ENCODE measurements around the gene CEMIP. TPM values are rescaled to one million over a fixed set of nuclear protein-coding genes. Genes with fewer than 3 reads are reported as not detected.

The CEMIP gene
- total and polyA plus RNA-seq, 2 of the 4 experiments (the other 2 are of a cell fraction), result 63.8 to 78.0 TPM

GRCh38 chr15:80971143-80971542 is 192.0 kb downstream of the CEMIP start:
- in situ Hi-C loops (cut with MboI; ENCODE audit: low sequenced_read_pairs), result loop anchor here (5.0 kb wide), 2 partner anchors 194 to 404 kb away; partner anchors contain the start of gene CEMIP
- TF ChIP-seq RAD21 (IDR thresholded peaks at IDR 0.05; ENCODE audit: low read length), result no peak
- no peak for TF ChIP-seq MXI1 (IDR thresholded peaks at IDR 0.05; ENCODE audit: borderline replicate concordance, low read depth, low read length)
- TF ChIP-seq CEBPB (IDR thresholded peaks at IDR 0.05; ENCODE audit: low read depth, low read length), result no peak
- no peak for TF ChIP-seq BHLHE40 (IDR thresholded peaks at IDR 0.05; ENCODE audit: low read depth, low read length)
- no peak for TF ChIP-seq RCOR1 (IDR thresholded peaks at IDR 0.05; ENCODE audit: insufficient replicate concordance, low read length)
- no peak for TF ChIP-seq CTCF (conservative IDR thresholded peaks at IDR 0.05; ENCODE audit: low read depth, low read length)
- TF ChIP-seq USF2 (IDR thresholded peaks at IDR 0.05; ENCODE audit: low read depth, low read length), result no peak
- no peak for TF ChIP-seq NFE2L2 (IDR thresholded peaks at IDR 0.05; ENCODE audit: low read depth, low read length)
- no peak for TF ChIP-seq CHD1 (IDR thresholded peaks at IDR 0.05; ENCODE audit: low read depth, low read length)
- TF ChIP-seq FOS (IDR thresholded peaks at IDR 0.05; ENCODE audit: low read depth, low read length), result no peak
- TF ChIP-seq, protein P1, sequence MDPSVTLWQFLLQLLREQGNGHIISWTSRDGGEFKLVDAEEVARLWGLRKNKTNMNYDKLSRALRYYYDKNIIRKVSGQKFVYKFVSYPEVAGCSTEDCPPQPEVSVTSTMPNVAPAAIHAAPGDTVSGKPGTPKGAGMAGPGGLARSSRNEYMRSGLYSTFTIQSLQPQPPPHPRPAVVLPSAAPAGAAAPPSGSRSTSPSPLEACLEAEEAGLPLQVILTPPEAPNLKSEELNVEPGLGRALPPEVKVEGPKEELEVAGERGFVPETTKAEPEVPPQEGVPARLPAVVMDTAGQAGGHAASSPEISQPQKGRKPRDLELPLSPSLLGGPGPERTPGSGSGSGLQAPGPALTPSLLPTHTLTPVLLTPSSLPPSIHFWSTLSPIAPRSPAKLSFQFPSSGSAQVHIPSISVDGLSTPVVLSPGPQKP (IDR thresholded peaks at IDR 0.05; ENCODE audit: borderline replicate concordance, low read depth, low read length), result no peak
- no TSS peak for BruUV-seq (replicated peaks)
- H2BK5ac ChIP-seq (ENCODE audit: low read depth, low read length, poor library complexity, severe bottlenecking), result no peak overlapping the region
- no peak overlapping the region for H3K4ac ChIP-seq (ENCODE audit: low read depth, low read length)
- no peak for DNase-seq
- H3K9me3 ChIP-seq (ENCODE audit: control insufficient read depth, insufficient read depth, low read length), result no peaks in the 10 kb centered on the region
- POLR2A ChIA-PET (ENCODE audit: unreplicated experiment), result no interaction called here
- no peak overlapping the region for H3K14ac ChIP-seq (replicated peaks; ENCODE audit: low read depth, low read length)
- H2AK9ac ChIP-seq (replicated peaks; ENCODE audit: low read depth, low read length, poor library complexity), result no peak overlapping the region
- H3K4me1 ChIP-seq (ENCODE audit: control insufficient read depth, insufficient read depth, low read length), result peaks cover 13% of the 10 kb centered on the region
- dilution Hi-C loops (cut with HindIII; ENCODE audit: low sequenced_read_pairs, unreplicated experiment), result no loop called here
- H3K27ac ChIP-seq (ENCODE audit: insufficient read depth, low read length), result no peak overlapping the region
- peaks cover 12% of the 10 kb centered on the region; the same call in 1 of the 2 replicates for H4K20me1 ChIP-seq (ENCODE audit: insufficient read depth, low read length)
- peaks cover 15% of the 10 kb centered on the region for H3K9me1 ChIP-seq (ENCODE audit: insufficient read depth, low read length)
- no peak overlapping the region for H3K4me3 ChIP-seq (ENCODE audit: insufficient read depth, low read depth, low read length)
- H3K79me1 ChIP-seq (ENCODE audit: low read depth in 1 of 2, low read length in 2 of 2), result peaks cover 16 to 19% of the 10 kb centered on the region in 2 experiments
- H3K9ac ChIP-seq (ENCODE audit: low read depth, low read length), result no peak overlapping the region
- H3K56ac ChIP-seq (ENCODE audit: extremely low read depth, insufficient read depth, low read length), result no peak overlapping the region
- no peak overlapping the region for H3K4me2 ChIP-seq (ENCODE audit: low read depth, low read length)
- H2AFZ ChIP-seq (replicated peaks; ENCODE audit: low read length, poor library complexity), result no peak overlapping the region
- CTCF ChIA-PET, result interaction anchor here (0.7 kb wide), 1 partner anchor 295 kb away, joined by 6 read pairs; no protein-coding TSS in a partner anchor
- peaks cover 4% of the 10 kb centered on the region for H3K36me3 ChIP-seq (ENCODE audit: control insufficient read depth, insufficient read depth, low read length)
- intact Hi-C loops (cut with micrococcal nuclease), result loop anchor here (2.0 to 5.0 kb wide), 5 partner anchors 89 to 516 kb away; partner anchors contain the start of gene ABHD17C
- H4K8ac ChIP-seq (ENCODE audit: low read depth in 2 of 2, low read length in 2 of 2), result no peak overlapping the region
- no peak overlapping the region for H3K23ac ChIP-seq (ENCODE audit: low read depth, low read length)
- H2AK5ac ChIP-seq (ENCODE audit: low read depth, low read length), result no peak overlapping the region
- no peak for ATAC-seq (ENCODE audit: low read depth)
- no peak overlapping the region for H2BK120ac ChIP-seq (ENCODE audit: low read depth, low read length)
- H4K5ac ChIP-seq (ENCODE audit: low read depth, low read length), result no peak overlapping the region
- H4K91ac ChIP-seq (ENCODE audit: insufficient read depth, low read depth, low read length), result no peak overlapping the region
- no peaks in the 10 kb centered on the region for H3K27me3 ChIP-seq (ENCODE audit: control insufficient read depth, insufficient read depth, low read length)
- WGBS, 2 experiments (ENCODE audit: extremely low coverage in 2 of 2, insufficient read length in 1 of 2), result 73% methylated on average over 2 of the region's 2 CpGs; no CpG with 5 or more reads in 1 of the 2 experiments
- H2BK20ac ChIP-seq (ENCODE audit: low read depth, low read length), result no peak overlapping the region
- no peak overlapping the region for H2BK15ac ChIP-seq (ENCODE audit: low read depth, low read length)
- H3K18ac ChIP-seq (ENCODE audit: low read depth, low read length), result no peak overlapping the region

Data from IMR-90 (cell line).